ENCODE measurements around the gene EXO5.

Gene EXO5

GRCh38 chr1:40476924-40477677 lies 31.5 kb upstream of the EXO5 start, which contains the start of gene ZFP69:
Gene ZFP69 (plus strand): TSS chr1:40477290. CDS start chr1:40479362, 2,072 bp downstream.
- Histone ChIP-seq H3K27me3 (ENCODE audit: insufficient read depth, low read length) (no peaks in the 10 kb centered on the region), H3K27ac (ENCODE audit: low read depth, low read length) (no peak within 1 kb of the TSS), H3K9me3 (ENCODE audit: insufficient read depth, low read depth, low read length) (peaks cover 9% of the 10 kb centered on the region), H4K8ac (ENCODE audit: low read depth, low read length) (peak within 1 kb of the TSS; percentile 94), H2AK5ac (ENCODE audit: low read length) (no peak within 1 kb of the TSS), H3K4ac (ENCODE audit: low read depth, low read length) (no peak within 1 kb of the TSS), H3K79me2 (ENCODE audit: control insufficient read depth, insufficient read depth, low read length, poor library complexity) (peaks cover 4% of the 10 kb centered on the region), H3K36me3 (ENCODE audit: control insufficient read depth in 1 of 2, insufficient read depth in 2 of 2, low read length in 2 of 2) (peaks cover 0 to 2% of the 10 kb centered on the region in 2 experiments), H3K4me2 (ENCODE audit: low read length) (peak within 1 kb of the TSS; percentile 86), H4K91ac (ENCODE audit: low read depth, low read length) (peak within 1 kb of the TSS; percentile 55), H3K14ac (ENCODE audit: low read length) (peak within 1 kb of the TSS; percentile 62), H2AFZ (ENCODE audit: insufficient read depth, low read length, poor library complexity) (peak within 1 kb of the TSS; percentile 93), H3K18ac (ENCODE audit: low read length) (peak within 1 kb of the TSS; percentile 88), H3K79me1 (ENCODE audit: low read length) (peaks cover 4% of the 10 kb centered on the region), H2BK12ac (ENCODE audit: low read length) (no peak within 1 kb of the TSS), H3K4me3 (ENCODE audit: low read depth, low read length) (peak within 1 kb of the TSS; percentile 85), H3K4me1 (ENCODE audit: control insufficient read depth in 1 of 2, insufficient read depth in 2 of 2, low read length in 2 of 2) (peaks cover 2 to 6% of the 10 kb centered on the region in 2 experiments), H2BK120ac (ENCODE audit: insufficient read depth, low read length, poor library complexity) (no peak within 1 kb of the TSS), H3K23ac (ENCODE audit: low read length) (no peak within 1 kb of the TSS), H3K9ac (ENCODE audit: low read length) (peak within 1 kb of the TSS; percentile 57), H4K12ac (ENCODE audit: low read depth, low read length) (peak within 1 kb of the TSS; percentile 79), H2BK5ac (ENCODE audit: low read depth, low read length, poor library complexity) (no peak within 1 kb of the TSS)
- no CpG with 5 or more reads among the region's 65 CpGs for WGBS (ENCODE audit: extremely low coverage, insufficient coverage, insufficient read length)
- DNase-seq = peak; percentile 21 to 55

GRCh38 chr1:40477678-40478053 lies 30.9 kb upstream of the EXO5 start:
- Histone ChIP-seq H3K9ac (ENCODE audit: low read length) (peak overlapping the region; percentile 57), H3K14ac (ENCODE audit: low read length) (peak overlapping the region; percentile 62), H2BK12ac (ENCODE audit: low read length) (no peak overlapping the region), H2BK5ac (ENCODE audit: low read depth, low read length, poor library complexity) (no peak overlapping the region), H3K23ac (ENCODE audit: low read length) (no peak overlapping the region), H3K4me1 (ENCODE audit: control insufficient read depth in 1 of 2, insufficient read depth in 2 of 2, low read length in 2 of 2) (peaks cover 2 to 6% of the 10 kb centered on the region in 2 experiments), H3K9me3 (ENCODE audit: insufficient read depth, low read depth, low read length) (peaks cover 7% of the 10 kb centered on the region), H3K27ac (ENCODE audit: low read depth, low read length) (no peak overlapping the region), H3K36me3 (ENCODE audit: control insufficient read depth in 1 of 2, insufficient read depth in 2 of 2, low read length in 2 of 2) (peaks cover 0 to 2% of the 10 kb centered on the region in 2 experiments), H4K91ac (ENCODE audit: low read depth, low read length) (peak overlapping the region; percentile 55), H4K8ac (ENCODE audit: low read depth, low read length) (peak overlapping the region; percentile 94), H3K27me3 (ENCODE audit: insufficient read depth, low read length) (no peaks in the 10 kb centered on the region), H3K79me2 (ENCODE audit: control insufficient read depth, insufficient read depth, low read length, poor library complexity) (peaks cover 4% of the 10 kb centered on the region), H3K79me1 (ENCODE audit: low read length) (peaks cover 4% of the 10 kb centered on the region), H3K4me2 (ENCODE audit: low read length) (peak overlapping the region; percentile 86), H2AFZ (ENCODE audit: insufficient read depth, low read length, poor library complexity) (peak overlapping the region; percentile 93), H3K18ac (ENCODE audit: low read length) (no peak overlapping the region), H3K4ac (ENCODE audit: low read depth, low read length) (no peak overlapping the region), H4K12ac (ENCODE audit: low read depth, low read length) (peak overlapping the region; percentile 52), H3K4me3 (ENCODE audit: low read depth, low read length) (peak overlapping the region; percentile 85), H2AK5ac (ENCODE audit: low read length) (no peak overlapping the region), H2BK120ac (ENCODE audit: insufficient read depth, low read length, poor library complexity) (no peak overlapping the region)
- WGBS (ENCODE audit: extremely low coverage, insufficient coverage, insufficient read length) = no CpG with 5 or more reads among the region's 17 CpGs
- DNase-seq = peak in 1 of 2 donors; percentile 15

GRCh38 chr1:40478276-40478675 lies 30.3 kb upstream of the EXO5 start:
- no peaks in the 10 kb centered on the region for H3K27me3 ChIP-seq (ENCODE audit: insufficient read depth, low read length)
- no peak overlapping the region for H4K12ac ChIP-seq (ENCODE audit: low read depth, low read length)
- WGBS (ENCODE audit: extremely low coverage, insufficient coverage, insufficient read length) = no CpG with 5 or more reads among the region's 2 CpGs
- H2AFZ ChIP-seq (ENCODE audit: insufficient read depth, low read length, poor library complexity) = no peak overlapping the region
- peaks cover 2 to 6% of the 10 kb centered on the region in 2 experiments for H3K4me1 ChIP-seq (ENCODE audit: control insufficient read depth in 1 of 2, insufficient read depth in 2 of 2, low read length in 2 of 2)
- no peak overlapping the region for H2BK12ac ChIP-seq (ENCODE audit: low read length)
- no peak for DNase-seq
- H4K91ac ChIP-seq (ENCODE audit: low read depth, low read length) = no peak overlapping the region
- H3K79me2 ChIP-seq (ENCODE audit: control insufficient read depth, insufficient read depth, low read length, poor library complexity) = peaks cover 4% of the 10 kb centered on the region
- no peak overlapping the region for H3K9ac ChIP-seq (ENCODE audit: low read length)
- H3K4me3 ChIP-seq (ENCODE audit: low read depth, low read length) = no peak overlapping the region
- H4K8ac ChIP-seq (ENCODE audit: low read depth, low read length) = peak overlapping the region; percentile 51
- no peak overlapping the region for H3K23ac ChIP-seq (ENCODE audit: low read length)
- no peak overlapping the region for H3K18ac ChIP-seq (ENCODE audit: low read length)
- no peak overlapping the region for H3K4ac ChIP-seq (ENCODE audit: low read depth, low read length)
- H3K27ac ChIP-seq (ENCODE audit: low read depth, low read length) = no peak overlapping the region
- peak overlapping the region; percentile 86 for H3K4me2 ChIP-seq (ENCODE audit: low read length)
- H3K9me3 ChIP-seq (ENCODE audit: insufficient read depth, low read depth, low read length) = peaks cover 7% of the 10 kb centered on the region
- H3K79me1 ChIP-seq (ENCODE audit: low read length) = peaks cover 4% of the 10 kb centered on the region
- H2BK120ac ChIP-seq (ENCODE audit: insufficient read depth, low read length, poor library complexity) = no peak overlapping the region
- no peak overlapping the region for H3K14ac ChIP-seq (ENCODE audit: low read length)
- H2AK5ac ChIP-seq (ENCODE audit: low read length) = no peak overlapping the region
- peaks cover 0 to 2% of the 10 kb centered on the region in 2 experiments for H3K36me3 ChIP-seq (ENCODE audit: control insufficient read depth in 1 of 2, insufficient read depth in 2 of 2, low read length in 2 of 2)
- no peak overlapping the region for H2BK5ac ChIP-seq (ENCODE audit: low read depth, low read length, poor library complexity)

GRCh38 chr1:40479156-40479555 lies 29.4 kb upstream of the EXO5 start:
- H2BK5ac ChIP-seq (ENCODE audit: low read depth, low read length, poor library complexity) = no peak overlapping the region
- WGBS (ENCODE audit: extremely low coverage, insufficient coverage, insufficient read length) = no CpG with 5 or more reads among the region's 4 CpGs
- H3K23ac ChIP-seq (ENCODE audit: low read length) = no peak overlapping the region
- no peak overlapping the region for H4K12ac ChIP-seq (ENCODE audit: low read depth, low read length)
- no peak overlapping the region for H3K18ac ChIP-seq (ENCODE audit: low read length)
- H3K4me1 ChIP-seq (ENCODE audit: control insufficient read depth in 1 of 2, insufficient read depth in 2 of 2, low read length in 2 of 2) = peaks cover 2 to 6% of the 10 kb centered on the region in 2 experiments
- no peak overlapping the region for H3K4ac ChIP-seq (ENCODE audit: low read depth, low read length)
- no peak overlapping the region for H2BK12ac ChIP-seq (ENCODE audit: low read length)
- H3K79me2 ChIP-seq (ENCODE audit: control insufficient read depth, insufficient read depth, low read length, poor library complexity) = peaks cover 4% of the 10 kb centered on the region
- no peak overlapping the region for H3K4me3 ChIP-seq (ENCODE audit: low read depth, low read length)
- peaks cover 7% of the 10 kb centered on the region for H3K9me3 ChIP-seq (ENCODE audit: insufficient read depth, low read depth, low read length)
- H3K9ac ChIP-seq (ENCODE audit: low read length) = no peak overlapping the region
- H3K4me2 ChIP-seq (ENCODE audit: low read length) = no peak overlapping the region
- H2AK5ac ChIP-seq (ENCODE audit: low read length) = no peak overlapping the region
- no peak overlapping the region for H4K91ac ChIP-seq (ENCODE audit: low read depth, low read length)
- H4K8ac ChIP-seq (ENCODE audit: low read depth, low read length) = no peak overlapping the region
- no peak for DNase-seq
- no peak overlapping the region for H3K27ac ChIP-seq (ENCODE audit: low read depth, low read length)
- no peaks in the 10 kb centered on the region for H3K27me3 ChIP-seq (ENCODE audit: insufficient read depth, low read length)
- H2BK120ac ChIP-seq (ENCODE audit: insufficient read depth, low read length, poor library complexity) = no peak overlapping the region
- peaks cover 4% of the 10 kb centered on the region for H3K79me1 ChIP-seq (ENCODE audit: low read length)
- no peak overlapping the region for H2AFZ ChIP-seq (ENCODE audit: insufficient read depth, low read length, poor library complexity)
- H3K36me3 ChIP-seq (ENCODE audit: control insufficient read depth in 1 of 2, insufficient read depth in 2 of 2, low read length in 2 of 2) = peaks cover 0 to 2% of the 10 kb centered on the region in 2 experiments
- H3K14ac ChIP-seq (ENCODE audit: low read length) = no peak overlapping the region
